IgD-negative memory B cell (primary cell): ENCODE results near the gene DLGAP1. TPM values are rescaled to one million over a fixed set of nuclear protein-coding genes. Genes with fewer than 3 reads are reported as not detected.

Experiments used
- H3K27ac Mint-ChIP-seq, 3 donors: one replicate each; pipeline ENCODE4 v1.8.0; 2020 to 2022; ENCODE audit warnings: mild to moderate bottlenecking in 3 of 3, mixed read lengths in 3 of 3, moderate library complexity in 1 of 3
- H3K27me3 Mint-ChIP-seq: one replicate; pipeline ENCODE4 v1.8.0; 2021; ENCODE audit warnings: mixed read lengths
- H3K36me3 Mint-ChIP-seq: one replicate; pipeline ENCODE4 v1.8.0; 2020; ENCODE audit warnings: mild to moderate bottlenecking, mixed read lengths
- H3K4me1 Mint-ChIP-seq, 3 donors: one replicate each; pipeline ENCODE4 v1.8.0; 2020 to 2022; ENCODE audit warnings: mixed read lengths in 3 of 3, mild to moderate bottlenecking in 1 of 3
- H3K4me3 Mint-ChIP-seq, 4 donors: one replicate each; pipeline ENCODE4 v1.8.0; 2020 to 2022; ENCODE audit warnings: mild to moderate bottlenecking in 4 of 4, mixed read lengths in 4 of 4, moderate library complexity in 3 of 4
- H3K9me3 Mint-ChIP-seq, 3 donors: one replicate each; pipeline ENCODE4 v1.8.0; 2020 to 2021; ENCODE audit warnings: mixed read lengths in 3 of 3, mild to moderate bottlenecking in 1 of 3
- polyA plus RNA-seq: library from polyadenylated mRNA; unstranded; fragments of 300-500 nt; fragmentation: Illumina TruSeq; gene quantifications from one replicate; pipeline ENCODE4 v1.2.3, GENCODE V29; 2021

The DLGAP1 gene
- polyA plus RNA-seq, 1 donor from 2014 or later, result not detected

DNA sequence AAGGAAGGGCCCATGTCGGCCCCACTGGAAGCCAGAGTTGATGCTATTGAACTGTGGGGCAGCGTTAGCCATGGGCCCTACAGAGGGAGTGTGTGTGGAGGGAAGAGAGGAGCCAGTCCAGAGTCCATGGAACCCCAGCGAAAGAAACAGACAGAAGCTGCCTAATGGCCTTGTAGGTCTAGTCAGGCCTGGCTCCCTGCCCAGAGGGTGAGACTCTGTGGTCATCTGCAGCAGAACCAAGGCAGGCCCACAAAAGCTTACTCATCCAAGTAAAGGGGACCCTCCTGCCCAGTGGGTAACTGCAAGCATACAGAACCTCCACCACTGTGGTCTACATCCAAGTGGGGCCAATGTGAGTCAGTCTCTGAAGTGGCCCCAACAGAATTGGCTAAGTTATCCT lies 565.3 kb downstream of the DLGAP1 start:
- H3K27me3 Mint-ChIP-seq, result no peaks in the 10 kb centered on the region
- H3K9me3 Mint-ChIP-seq, result no peaks in the 10 kb centered on the region
- H3K27ac Mint-ChIP-seq, result no peak overlapping the region
- no peak overlapping the region for H3K4me3 Mint-ChIP-seq
- H3K4me1 Mint-ChIP-seq, result peaks cover 0 to 2% (median 0%) of the 10 kb centered on the region in 3 donors
- H3K36me3 Mint-ChIP-seq, result peaks cover 3% of the 10 kb centered on the region

DNA sequence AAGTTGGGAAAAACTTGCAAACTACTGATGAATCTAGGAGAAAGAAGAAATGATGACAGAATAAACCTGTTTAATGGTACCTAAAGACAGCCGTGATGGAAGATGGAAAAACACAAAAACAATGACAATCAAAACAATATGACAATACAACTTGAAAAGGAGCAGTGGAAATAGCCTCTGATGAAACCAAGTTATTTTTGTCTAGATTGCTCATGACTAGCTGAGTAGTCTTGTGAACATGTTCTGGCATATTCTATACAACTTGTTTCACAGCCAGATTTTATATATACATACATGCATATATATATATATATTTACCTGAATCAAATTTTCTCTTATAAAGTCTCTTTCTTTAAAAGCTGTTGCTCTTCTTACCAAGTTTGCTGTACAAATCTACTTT lies 566.0 kb downstream of the DLGAP1 start:
- Mint-ChIP-seq H3K27me3 (no peaks in the 10 kb centered on the region), H3K27ac (no peak overlapping the region), H3K9me3 (no peaks in the 10 kb centered on the region), H3K4me3 (no peak overlapping the region), H3K4me1 (peaks cover 0 to 2% (median 0%) of the 10 kb centered on the region in 3 donors), H3K36me3 (peaks cover 3% of the 10 kb centered on the region)

DNA sequence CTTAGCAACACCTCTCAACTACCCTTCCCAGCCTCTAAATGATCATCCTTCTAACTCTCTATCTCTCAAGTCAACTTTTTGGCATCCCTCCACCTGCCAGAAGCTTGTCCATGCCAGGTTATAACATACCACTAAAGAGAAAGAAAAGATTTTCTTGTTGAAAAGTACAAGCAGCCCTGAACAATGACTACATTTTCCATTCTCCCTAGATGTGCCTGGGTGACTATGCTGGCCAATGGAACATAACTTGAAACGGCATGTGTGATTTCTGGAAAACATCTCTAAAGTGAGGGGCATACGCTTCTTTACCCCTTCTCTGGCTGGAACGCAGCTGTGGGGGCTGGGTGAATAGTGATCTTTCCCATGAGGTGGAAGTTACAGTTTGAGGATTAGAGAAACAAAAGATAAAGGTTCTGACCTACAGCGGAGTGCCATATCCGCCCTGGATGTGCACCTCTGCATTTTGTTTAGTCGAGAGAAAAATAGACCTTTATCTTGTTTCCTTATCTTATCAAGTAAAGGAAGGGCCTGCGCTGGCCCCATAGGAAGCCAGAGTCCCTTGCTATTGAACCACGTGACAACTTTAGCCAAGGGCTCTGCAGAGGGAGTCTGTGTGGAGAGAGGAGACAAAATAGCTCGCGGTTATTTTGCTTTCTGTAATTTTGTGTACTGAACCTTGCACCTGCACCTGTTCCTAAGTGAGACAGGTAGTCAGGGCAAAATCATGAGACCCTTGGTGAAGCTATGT lies 568.4 kb downstream of the DLGAP1 start:
- H3K36me3 Mint-ChIP-seq, result peaks cover 3% of the 10 kb centered on the region
- H3K9me3 Mint-ChIP-seq, result no peaks in the 10 kb centered on the region
- H3K27ac Mint-ChIP-seq, result peak overlapping the region in 1 of 3 donors; percentile 56
- no peaks in the 10 kb centered on the region for H3K27me3 Mint-ChIP-seq
- no peaks in the 10 kb centered on the region for H3K4me1 Mint-ChIP-seq
- no peak overlapping the region for H3K4me3 Mint-ChIP-seq

DNA sequence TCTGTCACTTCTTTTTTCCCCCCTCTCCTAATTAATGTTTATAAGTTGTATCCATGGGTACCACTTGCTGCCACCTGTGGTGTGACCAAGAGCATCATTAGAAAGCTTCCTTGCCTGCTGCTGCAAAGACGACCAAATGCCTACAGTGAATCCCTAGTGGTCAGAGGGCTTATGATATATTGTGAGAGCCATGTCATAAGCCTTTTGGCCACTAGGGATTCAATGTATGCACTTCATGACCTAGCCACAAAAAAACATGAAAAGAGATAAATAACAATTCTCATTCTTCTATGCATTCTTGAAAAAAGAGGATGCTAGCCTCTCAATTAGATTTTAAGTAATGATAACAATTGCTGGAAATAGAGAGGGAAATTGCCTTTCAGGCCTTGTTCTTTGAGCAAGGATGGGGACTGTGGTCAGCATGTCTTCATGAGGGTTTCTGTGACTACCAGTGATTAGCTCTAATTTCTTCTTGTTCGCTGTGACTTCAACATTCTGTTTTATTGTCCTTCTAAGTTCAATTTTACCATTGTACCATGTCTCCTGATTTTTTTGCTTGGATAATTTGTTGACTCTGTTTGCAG lies 569.8 kb downstream of the DLGAP1 start:
- no peaks in the 10 kb centered on the region for H3K36me3 Mint-ChIP-seq
- H3K4me3 Mint-ChIP-seq, result no peak overlapping the region
- H3K9me3 Mint-ChIP-seq, result no peaks in the 10 kb centered on the region
- H3K27me3 Mint-ChIP-seq, result no peaks in the 10 kb centered on the region
- H3K4me1 Mint-ChIP-seq, result no peaks in the 10 kb centered on the region
- no peak overlapping the region for H3K27ac Mint-ChIP-seq

DNA sequence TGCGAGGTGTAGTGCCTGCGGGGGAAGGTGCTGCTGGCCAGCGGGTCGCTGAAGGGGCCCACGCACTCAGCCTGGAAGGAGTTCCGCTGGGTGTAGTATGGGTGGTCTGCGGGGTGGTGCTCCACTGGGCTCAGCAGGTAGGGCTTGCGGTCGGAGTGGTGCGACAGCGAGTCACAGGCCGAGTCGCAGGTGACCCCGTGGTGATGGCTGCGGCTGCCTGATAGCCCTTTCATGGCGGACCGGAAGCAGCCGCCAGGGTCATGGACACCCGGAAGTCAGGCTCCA lies 575.3 kb downstream of the DLGAP1 start:
- H3K9me3 Mint-ChIP-seq, result no peaks in the 10 kb centered on the region
- H3K36me3 Mint-ChIP-seq, result no peaks in the 10 kb centered on the region
- no peaks in the 10 kb centered on the region for H3K4me1 Mint-ChIP-seq
- H3K4me3 Mint-ChIP-seq, result no peak overlapping the region
- no peak overlapping the region for H3K27ac Mint-ChIP-seq
- H3K27me3 Mint-ChIP-seq, result no peaks in the 10 kb centered on the region

DNA sequence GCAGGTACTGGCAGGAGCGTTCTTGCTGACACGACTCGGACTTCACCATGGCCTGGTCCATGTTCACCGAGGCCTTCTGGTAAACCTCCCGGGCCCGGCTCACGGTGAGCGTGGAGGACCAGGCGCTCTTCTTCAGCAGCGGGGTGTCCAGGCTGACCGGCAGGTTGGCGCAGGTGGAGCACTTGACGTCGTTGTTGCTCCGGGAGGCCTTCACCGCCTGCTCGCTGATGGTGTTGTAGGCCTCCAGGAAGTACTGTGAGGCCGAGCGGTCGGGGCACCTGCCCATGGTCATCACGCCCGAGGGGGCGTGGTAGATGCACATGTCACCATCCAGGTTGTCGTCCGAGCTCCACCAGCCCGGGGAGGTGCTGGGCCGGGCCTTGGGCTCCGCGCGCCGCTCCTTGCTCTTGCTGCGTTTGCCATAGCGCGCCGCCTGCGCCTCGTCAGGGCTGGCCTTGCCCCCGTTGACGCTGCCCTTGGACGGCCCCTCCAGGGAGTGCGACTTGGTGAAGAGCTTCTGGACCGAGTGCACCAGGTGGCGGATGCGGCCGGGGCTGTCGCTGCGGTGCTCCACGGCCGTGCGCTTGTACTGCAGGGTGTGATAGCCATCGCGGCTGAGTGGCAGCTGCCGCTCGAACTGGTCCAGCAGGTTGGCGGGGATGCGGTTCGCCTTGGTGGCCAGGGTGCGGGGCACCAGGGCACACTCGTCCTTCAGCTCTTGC lies 575.8 kb downstream of the DLGAP1 start:
- Mint-ChIP-seq H3K4me1 (peaks cover 0 to under 1% (median 0%) of the 10 kb centered on the region in 3 donors), H3K27me3 (no peaks in the 10 kb centered on the region), H3K9me3 (no peaks in the 10 kb centered on the region), H3K4me3 (no peak overlapping the region), H3K27ac (no peak overlapping the region), H3K36me3 (no peaks in the 10 kb centered on the region)

DNA sequence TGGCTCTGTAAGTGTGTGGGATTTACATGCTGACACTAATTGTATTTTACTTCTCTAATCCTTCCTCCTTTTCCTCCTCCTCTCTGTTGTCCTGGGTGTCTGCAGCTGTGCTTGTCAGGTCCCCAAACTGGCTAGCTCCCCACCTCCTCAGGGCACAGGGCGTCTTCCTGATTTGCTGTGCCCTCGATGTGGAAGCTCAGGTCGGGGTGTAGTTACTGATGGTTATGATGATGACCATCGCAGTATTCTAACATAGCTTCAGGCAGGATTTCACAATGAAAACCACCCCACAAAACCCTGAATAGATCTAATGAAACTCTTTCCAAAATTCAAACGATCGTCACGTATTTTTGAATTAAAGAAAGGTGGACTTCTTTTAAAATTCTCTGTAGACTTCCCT lies 576.7 kb downstream of the DLGAP1 start:
- H3K4me1 Mint-ChIP-seq, result peaks cover 0 to 2% (median 0%) of the 10 kb centered on the region in 3 donors
- H3K27me3 Mint-ChIP-seq, result no peaks in the 10 kb centered on the region
- H3K4me3 Mint-ChIP-seq, result no peak overlapping the region
- no peaks in the 10 kb centered on the region for H3K36me3 Mint-ChIP-seq
- no peak overlapping the region for H3K27ac Mint-ChIP-seq
- H3K9me3 Mint-ChIP-seq, result no peaks in the 10 kb centered on the region

DNA sequence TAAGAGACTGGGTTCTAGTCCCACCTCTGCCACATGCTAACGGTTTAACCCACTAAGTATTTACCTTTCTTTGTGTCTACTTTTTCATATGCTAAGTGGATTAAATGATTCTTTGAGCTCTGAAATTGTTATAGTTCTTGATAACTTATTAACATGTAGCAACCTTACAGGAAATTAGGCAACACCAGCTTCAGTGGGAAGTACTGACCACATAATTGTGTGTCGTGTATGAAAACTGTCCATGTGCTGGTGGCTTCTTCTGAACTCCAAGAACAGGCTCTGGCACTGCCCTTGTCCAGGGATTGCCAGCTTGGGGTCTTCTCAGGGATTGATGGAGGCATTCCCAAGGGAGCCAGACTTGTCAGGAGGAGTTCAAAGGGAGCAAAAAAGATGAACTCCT lies 577.4 kb downstream of the DLGAP1 start:
- Mint-ChIP-seq H3K4me3 (no peak overlapping the region), H3K9me3 (no peaks in the 10 kb centered on the region), H3K4me1 (peaks cover 0 to 2% (median 0%) of the 10 kb centered on the region in 3 donors), H3K27me3 (no peaks in the 10 kb centered on the region), H3K27ac (no peak overlapping the region), H3K36me3 (no peaks in the 10 kb centered on the region)

DNA sequence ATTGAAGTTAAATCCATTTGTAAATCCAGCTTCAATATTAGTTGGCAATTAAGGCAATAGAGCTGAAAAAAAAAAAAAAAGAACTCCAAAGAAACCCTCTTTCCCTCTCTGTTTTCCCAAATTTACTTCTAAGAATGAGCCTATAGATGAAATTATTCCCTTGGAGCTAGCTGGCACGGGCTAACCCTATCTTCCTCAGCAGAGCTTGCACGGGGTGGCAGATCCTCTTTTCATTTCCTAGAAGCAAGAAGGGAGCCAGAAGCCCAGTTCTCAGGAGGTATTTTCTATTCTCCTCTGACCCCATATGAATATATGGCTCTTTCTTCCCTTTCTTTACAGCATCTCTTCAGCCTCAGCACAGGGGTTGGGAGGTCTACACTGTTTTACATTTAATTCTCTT lies 579.1 kb downstream of the DLGAP1 start:
- H3K27ac Mint-ChIP-seq, result no peak overlapping the region
- H3K4me3 Mint-ChIP-seq, result peak overlapping the region in 1 of 4 donors; percentile 11
- H3K36me3 Mint-ChIP-seq, result no peaks in the 10 kb centered on the region
- peaks cover 0 to 2% (median 0%) of the 10 kb centered on the region in 3 donors for H3K4me1 Mint-ChIP-seq
- H3K27me3 Mint-ChIP-seq, result peaks cover 3% of the 10 kb centered on the region
- H3K9me3 Mint-ChIP-seq, result no peaks in the 10 kb centered on the region

DNA sequence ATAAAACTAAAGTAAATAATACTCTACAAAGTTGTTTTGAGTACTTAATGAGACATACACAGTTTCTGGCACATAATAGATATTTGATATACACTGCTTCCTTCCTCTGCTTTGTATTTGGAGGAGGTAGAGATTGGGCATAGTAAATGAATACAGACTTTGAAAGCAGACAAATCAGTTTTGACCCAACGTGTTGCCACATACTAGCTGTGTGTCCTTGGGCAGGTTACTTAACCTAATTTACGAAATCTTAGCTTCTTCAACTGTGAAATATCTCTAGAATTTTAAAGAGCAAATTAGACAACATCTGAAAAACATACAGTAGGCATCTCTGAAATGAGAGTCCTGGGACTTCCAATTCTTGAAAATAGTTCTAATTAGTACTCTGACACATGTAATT lies 579.7 kb downstream of the DLGAP1 start:
- no peak overlapping the region for H3K4me3 Mint-ChIP-seq
- H3K27ac Mint-ChIP-seq, result no peak overlapping the region
- no peaks in the 10 kb centered on the region for H3K36me3 Mint-ChIP-seq
- peaks cover 3% of the 10 kb centered on the region for H3K27me3 Mint-ChIP-seq
- H3K4me1 Mint-ChIP-seq, result peaks cover 0 to 2% (median 0%) of the 10 kb centered on the region in 3 donors
- no peaks in the 10 kb centered on the region for H3K9me3 Mint-ChIP-seq

DNA sequence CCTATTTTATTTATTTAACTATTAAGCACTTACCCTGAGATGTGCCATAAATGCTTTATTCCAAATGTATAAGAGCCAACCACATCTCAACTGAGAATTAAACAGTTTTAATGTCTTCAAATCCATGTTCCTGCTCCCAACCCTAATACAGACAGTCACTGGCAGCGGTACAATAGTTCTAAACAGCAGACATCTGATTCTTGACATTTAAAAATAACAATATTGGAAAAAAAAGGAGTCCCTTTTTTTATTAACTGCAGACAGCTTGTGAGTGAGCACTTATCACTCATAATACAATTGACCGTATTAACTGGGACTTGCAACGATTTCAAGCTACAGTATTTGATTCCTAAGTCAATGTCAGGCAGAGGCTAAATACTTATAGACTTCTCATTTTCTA lies 580.5 kb downstream of the DLGAP1 start:
- no peaks in the 10 kb centered on the region for H3K36me3 Mint-ChIP-seq

DNA sequence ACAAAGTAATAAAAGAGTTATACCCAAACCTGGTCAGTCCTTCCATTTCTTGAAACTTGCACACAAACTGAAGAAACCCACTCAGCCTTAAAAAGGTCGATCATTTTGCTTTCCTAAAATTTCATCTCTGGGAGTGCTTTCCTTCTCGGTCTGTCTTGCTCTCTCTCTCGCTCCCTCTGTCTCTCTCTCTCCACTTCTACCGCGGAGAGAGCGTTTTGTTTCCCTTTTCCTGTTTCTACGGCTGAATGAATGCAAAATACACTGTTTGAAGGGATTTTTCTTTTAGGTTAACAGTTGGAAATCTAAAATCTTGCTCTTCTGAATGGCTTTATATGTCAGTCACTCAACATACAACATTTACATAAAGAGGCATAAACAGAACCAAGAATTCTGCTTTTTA lies 581.0 kb downstream of the DLGAP1 start:
- no peak overlapping the region for H3K4me3 Mint-ChIP-seq
- peaks cover 3% of the 10 kb centered on the region for H3K27me3 Mint-ChIP-seq
- H3K36me3 Mint-ChIP-seq, result no peaks in the 10 kb centered on the region
- no peaks in the 10 kb centered on the region for H3K9me3 Mint-ChIP-seq
- H3K27ac Mint-ChIP-seq, result no peak overlapping the region
- H3K4me1 Mint-ChIP-seq, result peaks cover 0 to 2% (median 0%) of the 10 kb centered on the region in 3 donors

More for the DNA sequence above, 580.5 kb downstream of the DLGAP1 start:
- H3K27me3 Mint-ChIP-seq, result peaks cover 3% of the 10 kb centered on the region
- H3K4me3 Mint-ChIP-seq, result no peak overlapping the region
- H3K9me3 Mint-ChIP-seq, result no peaks in the 10 kb centered on the region
- peaks cover 0 to 2% (median 0%) of the 10 kb centered on the region in 3 donors for H3K4me1 Mint-ChIP-seq
- H3K27ac Mint-ChIP-seq, result no peak overlapping the region

DNA sequence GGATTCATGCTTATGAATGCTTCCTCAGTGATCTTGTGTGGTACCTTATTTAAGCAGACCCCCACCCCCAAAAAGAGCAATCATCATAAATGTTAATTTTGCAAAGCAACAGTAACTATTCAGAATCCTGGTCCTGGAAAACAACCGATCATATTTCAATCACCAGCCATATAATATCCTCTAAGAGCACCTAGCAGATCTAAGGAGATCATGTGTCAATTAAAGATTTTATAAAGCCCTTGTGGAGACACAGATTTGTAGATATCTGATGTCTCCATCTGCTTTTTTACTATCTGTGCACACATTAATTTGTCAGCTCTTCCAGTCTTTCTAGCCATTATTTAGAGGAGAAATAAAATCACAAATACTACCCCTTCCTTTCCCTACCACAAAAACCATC lies 581.4 kb downstream of the DLGAP1 start:
- Mint-ChIP-seq H3K9me3 (no peaks in the 10 kb centered on the region), H3K4me1 (peaks cover 0 to 2% (median 0%) of the 10 kb centered on the region in 3 donors), H3K4me3 (no peak overlapping the region), H3K36me3 (no peaks in the 10 kb centered on the region), H3K27me3 (peaks cover 3% of the 10 kb centered on the region), H3K27ac (no peak overlapping the region)

DNA sequence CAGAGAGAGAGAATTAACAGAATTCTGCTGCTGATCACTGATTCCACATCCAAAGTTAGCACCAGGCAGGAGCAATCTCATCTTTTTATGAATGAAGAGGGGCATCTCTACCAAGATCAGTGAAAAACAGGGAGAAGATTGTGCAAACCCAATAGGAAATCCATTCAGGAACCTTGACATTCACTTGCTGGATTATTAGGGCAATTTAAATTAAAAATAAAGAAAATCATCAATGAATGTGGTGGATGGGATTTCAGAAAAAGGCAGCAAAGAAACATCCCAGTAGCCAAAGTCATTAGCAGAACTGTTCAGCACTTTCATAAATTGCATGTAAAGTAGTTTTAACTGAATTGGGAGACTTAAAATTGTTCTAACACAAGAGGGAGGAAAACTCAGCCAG lies 581.9 kb downstream of the DLGAP1 start:
- H3K4me3 Mint-ChIP-seq, result no peak overlapping the region
- H3K27me3 Mint-ChIP-seq, result peaks cover 3% of the 10 kb centered on the region

DNA sequence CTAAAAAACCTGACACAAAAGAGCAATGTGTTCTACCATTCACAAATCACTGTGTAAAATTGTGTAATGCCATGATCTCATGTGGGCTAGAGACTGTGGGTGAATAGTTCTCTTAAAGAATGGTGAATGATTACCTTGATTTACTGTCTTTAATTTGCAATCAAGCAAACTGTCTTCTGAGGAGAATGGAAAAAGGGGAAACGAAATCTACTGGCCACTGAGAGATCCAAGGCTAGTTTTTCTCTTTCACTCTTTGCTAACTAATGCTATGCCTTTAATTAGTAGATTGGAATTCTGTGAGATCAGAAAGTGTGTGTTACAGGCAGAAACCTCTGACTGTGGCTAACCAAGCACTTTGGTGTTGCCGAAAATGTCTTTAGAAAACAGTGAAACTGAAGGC lies 582.5 kb downstream of the DLGAP1 start:
- Mint-ChIP-seq H3K9me3 (no peaks in the 10 kb centered on the region), H3K36me3 (no peaks in the 10 kb centered on the region), H3K27me3 (peaks cover 3% of the 10 kb centered on the region)

More for the DNA sequence above, 581.9 kb downstream of the DLGAP1 start:
- Mint-ChIP-seq H3K9me3 (no peaks in the 10 kb centered on the region), H3K4me1 (peaks cover 0 to 2% (median 0%) of the 10 kb centered on the region in 3 donors), H3K27ac (no peak overlapping the region), H3K36me3 (no peaks in the 10 kb centered on the region)

More for the DNA sequence above, 582.5 kb downstream of the DLGAP1 start:
- Mint-ChIP-seq H3K27ac (no peak overlapping the region), H3K4me1 (peaks cover 0 to 2% (median 0%) of the 10 kb centered on the region in 3 donors), H3K4me3 (no peak overlapping the region)
